ENCODE data around the gene PDE5A.
A peak's percentile ranks its signal among the peaks of the same experiment; 100 is the strongest.

Gene PDE5A

DNA sequence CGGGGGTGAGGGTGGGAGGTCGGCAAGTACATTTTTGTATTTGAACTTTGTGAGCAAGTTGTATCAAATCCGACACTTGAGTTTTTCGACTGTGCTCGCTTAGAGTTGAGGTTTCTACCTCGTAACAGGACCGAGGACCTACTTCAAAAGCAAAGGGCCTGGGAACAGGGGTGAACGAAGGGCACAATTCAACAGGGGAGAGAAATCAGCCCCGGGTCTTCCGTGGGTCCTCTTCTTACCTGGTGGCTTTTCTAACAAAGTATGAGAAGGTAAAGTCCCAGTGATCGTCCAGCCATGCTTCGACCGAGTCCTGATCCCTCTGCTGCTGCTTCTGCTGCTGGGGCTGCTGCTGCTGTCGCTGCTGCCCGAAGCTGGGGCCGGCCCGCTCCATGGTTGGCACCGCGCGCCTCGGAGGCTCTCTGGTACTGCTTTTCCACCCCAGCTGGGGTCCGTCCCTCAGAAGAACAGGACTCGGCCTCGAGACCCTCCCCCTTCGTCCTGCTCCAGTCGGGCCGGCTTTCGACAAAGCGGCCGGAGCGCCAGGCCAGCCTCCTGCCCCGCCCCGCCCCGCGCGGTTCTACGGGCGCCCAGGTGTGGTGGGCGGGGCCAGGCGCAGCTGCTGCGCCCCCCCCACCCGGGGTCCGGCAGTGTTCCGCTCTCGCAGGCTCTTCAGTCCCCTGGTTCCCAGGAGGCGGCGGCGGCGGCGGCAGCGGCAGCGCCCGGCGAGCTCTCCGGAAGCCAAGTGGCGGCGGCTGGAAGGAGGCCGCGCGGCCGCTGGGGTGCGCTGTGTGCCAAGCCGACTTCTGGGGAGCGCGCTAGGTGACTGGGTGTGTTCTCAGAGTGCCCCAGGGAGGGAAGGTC lies at the start of gene PDE5A:
PDE5A (minus strand) TSS at position 524 of the 861 bp plus-strand sequence; CDS start at position 391, 133 bp downstream.
- peak; percentile 60 for TF ChIP-seq CTCF (conservative IDR thresholded peaks at IDR 0.05; ENCODE audit: low read length)
- H3K4me3 ChIP-seq (ENCODE audit: low read length), result peak within 1 kb of the TSS; percentile 74
- peak; percentile 67 for DNase-seq (ENCODE audit: low read depth)

DNA sequence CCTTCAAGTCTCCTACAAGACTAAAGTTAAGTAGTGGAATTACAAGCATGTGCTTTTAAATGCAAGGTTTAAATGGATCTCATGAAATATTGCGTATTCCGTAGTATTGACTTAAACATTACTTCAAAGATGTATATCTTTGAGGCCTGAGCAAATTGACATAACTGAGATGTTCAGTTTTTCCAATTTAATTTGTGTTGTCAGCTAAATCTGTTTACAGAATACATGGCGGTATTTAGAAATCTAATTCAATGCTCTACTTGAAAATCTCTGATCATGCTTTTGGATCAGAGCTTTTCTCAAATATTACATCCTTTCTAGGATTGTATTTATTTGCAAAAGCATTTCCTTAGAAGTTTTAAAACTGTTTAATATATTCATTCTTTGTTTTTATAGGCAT lies 47.5 kb upstream of the PDE5A start:
- H3K4me3 ChIP-seq (ENCODE audit: low read length), result no peak overlapping the region
- no peak for TF ChIP-seq CTCF (conservative IDR thresholded peaks at IDR 0.05; ENCODE audit: low read length)
- DNase-seq (ENCODE audit: low read depth), result no peak

DNA sequence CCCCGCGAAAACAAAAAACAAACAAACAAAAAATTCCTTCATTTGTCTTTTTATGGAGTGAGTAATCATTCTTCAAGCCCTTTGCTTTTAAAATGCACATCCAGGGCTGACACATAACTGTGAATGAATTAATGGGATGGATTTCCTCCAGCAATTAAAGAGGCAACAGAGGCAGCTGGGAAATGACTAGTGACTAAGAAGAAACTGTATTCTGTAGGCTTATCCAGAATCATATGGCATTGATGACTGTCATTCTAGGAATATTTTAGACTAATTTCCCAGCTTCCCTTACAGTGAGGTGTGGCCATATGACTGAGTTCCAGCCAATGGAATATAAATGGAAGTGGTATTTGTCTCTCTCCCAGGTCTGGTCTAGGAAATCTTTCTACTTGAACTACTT lies 46.8 kb upstream of the PDE5A start:
- DNase-seq (ENCODE audit: low read depth), result no peak
- no peak for TF ChIP-seq CTCF (conservative IDR thresholded peaks at IDR 0.05; ENCODE audit: low read length)
- H3K4me3 ChIP-seq (ENCODE audit: low read length), result no peak overlapping the region

DNA sequence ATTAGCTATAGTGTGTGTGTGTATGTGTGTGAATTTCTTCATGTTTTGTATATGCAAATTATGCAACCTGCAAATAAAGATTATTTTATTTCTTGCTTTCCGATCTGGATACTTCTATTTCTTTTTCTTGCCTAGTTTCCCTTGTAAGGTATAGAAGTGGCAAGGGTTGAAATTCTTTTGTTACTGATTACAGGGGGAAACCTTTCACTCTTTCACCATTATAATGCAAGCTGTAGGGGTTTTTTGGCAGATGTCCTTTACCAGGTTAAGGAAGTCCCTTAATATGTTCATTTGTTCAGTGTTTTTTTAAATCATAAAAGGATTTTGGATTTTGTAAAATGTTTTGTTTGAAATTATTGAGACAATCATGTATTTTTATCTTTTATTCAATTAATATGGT lies 44.3 kb upstream of the PDE5A start:
- TF ChIP-seq CTCF (conservative IDR thresholded peaks at IDR 0.05; ENCODE audit: low read length), result no peak
- DNase-seq (ENCODE audit: low read depth), result no peak
- no peak overlapping the region for H3K4me3 ChIP-seq (ENCODE audit: low read length)

- H3K4me3 ChIP-seq (ENCODE audit: low read length), result no peak overlapping the region
- no peak for DNase-seq (ENCODE audit: low read depth)
- no peak for TF ChIP-seq CTCF (conservative IDR thresholded peaks at IDR 0.05; ENCODE audit: low read length)
Observed at GRCh38 chr4:119672086-119672485, 43.5 kb upstream of the PDE5A start.

DNA sequence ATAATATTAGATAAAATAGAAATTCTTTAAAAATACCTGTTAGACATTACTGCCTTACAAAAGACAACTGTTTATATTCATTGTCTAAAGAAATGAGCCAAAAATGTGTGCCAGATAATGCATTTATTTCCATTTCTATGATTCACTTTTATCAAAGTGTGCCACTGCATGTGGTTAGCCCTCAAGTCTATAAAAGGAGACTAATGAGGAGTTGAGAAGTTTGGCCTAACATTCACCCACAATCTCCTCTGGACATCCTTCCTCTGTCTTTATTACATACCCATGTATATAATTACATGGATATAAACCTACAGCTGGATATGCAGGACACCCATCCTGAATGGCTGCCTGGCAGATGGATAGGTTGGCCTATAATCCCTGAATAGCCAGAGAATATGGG lies 42.6 kb upstream of the PDE5A start:
- no peak overlapping the region for H3K4me3 ChIP-seq (ENCODE audit: low read length)
- DNase-seq (ENCODE audit: low read depth), result no peak
- no peak for TF ChIP-seq CTCF (conservative IDR thresholded peaks at IDR 0.05; ENCODE audit: low read length)

GRCh38 chr4:119667802-119668201 lies 39.2 kb upstream of the PDE5A start:
- no peak for TF ChIP-seq CTCF (conservative IDR thresholded peaks at IDR 0.05; ENCODE audit: low read length)
- no peak overlapping the region for H3K4me3 ChIP-seq (ENCODE audit: low read length)
- no peak for DNase-seq (ENCODE audit: low read depth)

Measured in AG10803 (cell line).